SIG-M5 treated with dmso at 0.1 percent for 504 hours (cell line): ENCODE results near the gene KIRREL1.

Experiments
- DNase-seq: peaks from one replicate; lab custom pipeline; 2025; ENCODE audit not compliant: unreplicated experiment; lab: John Stamatoyannopoulos, UW

KIRREL1 gene

GRCh38 chr1:158005224-158005623, 11.8 kb downstream of the KIRREL1 start:
- DNase-seq = no peak

GRCh38 chr1:158007180-158007579, 13.7 kb downstream of the KIRREL1 start:
- no peak for DNase-seq

GRCh38 chr1:158007667-158008386, 14.4 kb downstream of the KIRREL1 start:
- DNase-seq = no peak

- DNase-seq = no peak
Observed at GRCh38 chr1:158008630-158009029, 15.2 kb downstream of the KIRREL1 start.

GRCh38 chr1:158011714-158012113, 18.3 kb downstream of the KIRREL1 start:
- no peak for DNase-seq

GRCh38 chr1:158013840-158014730, 20.6 kb downstream of the KIRREL1 start:
- DNase-seq = no peak

- DNase-seq = no peak
Observed at GRCh38 chr1:158014731-158015320, 21.4 kb downstream of the KIRREL1 start.

GRCh38 chr1:158016651-158017335, 23.3 kb downstream of the KIRREL1 start:
- no peak for DNase-seq

- no peak for DNase-seq
Observed at GRCh38 chr1:158017800-158018595, 24.6 kb downstream of the KIRREL1 start.

- DNase-seq = no peak
Observed at GRCh38 chr1:158019171-158019868, 25.9 kb downstream of the KIRREL1 start.

- no peak for DNase-seq
Observed at GRCh38 chr1:158020259-158020885, 26.9 kb downstream of the KIRREL1 start.

- DNase-seq = no peak
Observed at GRCh38 chr1:158020886-158021620, 27.6 kb downstream of the KIRREL1 start.

GRCh38 chr1:158021721-158022120, 28.3 kb downstream of the KIRREL1 start:
- no peak for DNase-seq

GRCh38 chr1:158022554-158023312, 29.3 kb downstream of the KIRREL1 start:
- DNase-seq = no peak

- no peak for DNase-seq
Observed at GRCh38 chr1:158024737-158025136, 31.3 kb downstream of the KIRREL1 start.

GRCh38 chr1:158025576-158026230, 32.3 kb downstream of the KIRREL1 start:
- DNase-seq = no peak

- no peak for DNase-seq
Observed at GRCh38 chr1:158026651-158027050, 33.2 kb downstream of the KIRREL1 start.
